CD4-positive, alpha-beta T cell treated with Interleukin-15 for 4 hours (primary cell): ENCODE results near the gene ZNF689.
A peak's percentile ranks its signal among the peaks of the same experiment; 100 is the strongest.
"Not testable (repeated sequence)": the region's sequence is repeated elsewhere in the genome, so short reads cannot be mapped to it uniquely, and the experiment has no call there.

ENCODE experiments used
- DNase-seq: peaks from one replicate; pipeline ENCODE4 v3.0.0-alpha.2; 2020; ENCODE audit warnings: low spot score

ZNF689 gene

DNA sequence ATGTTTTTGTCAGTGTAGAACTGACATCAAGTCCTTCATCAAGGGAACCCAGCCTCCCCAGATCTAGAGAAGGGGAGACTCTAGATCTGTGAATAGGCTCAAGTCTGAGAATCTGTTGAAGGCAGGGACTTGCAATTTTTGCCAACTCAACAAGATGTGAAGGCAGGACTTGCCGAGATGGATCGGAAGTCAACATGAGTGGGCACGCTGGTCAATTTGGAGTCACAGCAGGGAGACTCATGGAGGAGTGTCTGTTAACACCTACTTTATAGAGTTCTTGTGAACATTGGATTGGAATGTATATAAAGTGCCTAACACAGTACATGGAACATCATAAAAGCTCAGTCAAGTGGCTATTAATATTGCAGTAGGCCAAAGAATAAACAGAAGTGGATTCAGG, 10.0 kb downstream of the ZNF689 start:
- no peak for DNase-seq

- DNase-seq = no peak
Observed at GRCh38 chr16:30592871-30593270, 17.3 kb downstream of the ZNF689 start.

GRCh38 chr16:30590869-30591268, 19.3 kb downstream of the ZNF689 start:
- DNase-seq = not testable (repeated sequence)

GRCh38 chr16:30589582-30589981, 20.6 kb downstream of the ZNF689 start:
- not testable (repeated sequence) for DNase-seq

- no peak for DNase-seq
Observed at GRCh38 chr16:30588651-30589050, 21.5 kb downstream of the ZNF689 start.

- DNase-seq = peak; percentile 97
Observed at GRCh38 chr16:30585400-30586191, 24.6 kb downstream of the ZNF689 start, which contains the start of gene ZNF785. TSS of gene ZNF785 (minus strand) at chr16:30585697. CDS start at chr16:30585611, 86 bp downstream.

DNA sequence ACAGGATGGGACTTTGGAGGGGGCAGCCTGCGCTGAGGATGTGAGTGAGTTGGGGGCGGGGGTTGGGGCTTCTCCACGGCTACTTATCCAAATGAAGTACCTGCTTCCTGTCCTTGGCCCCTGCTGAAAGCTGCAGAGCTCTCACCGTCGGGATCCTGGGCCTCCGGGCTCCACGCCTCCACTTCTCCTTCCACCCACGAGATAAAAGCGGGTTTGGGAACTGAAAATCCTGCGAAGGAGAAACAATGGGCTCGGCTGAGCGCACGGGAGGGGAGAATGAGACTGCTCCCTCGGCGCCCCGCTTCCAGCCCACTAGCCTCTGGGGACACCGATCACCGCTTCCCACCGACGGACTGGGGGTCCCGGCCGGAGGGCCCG, 25.2 kb downstream of the ZNF689 start:
- no peak for DNase-seq

GRCh38 chr16:30582611-30583340, 27.4 kb downstream of the ZNF689 start:
- DNase-seq = no peak

DNA sequence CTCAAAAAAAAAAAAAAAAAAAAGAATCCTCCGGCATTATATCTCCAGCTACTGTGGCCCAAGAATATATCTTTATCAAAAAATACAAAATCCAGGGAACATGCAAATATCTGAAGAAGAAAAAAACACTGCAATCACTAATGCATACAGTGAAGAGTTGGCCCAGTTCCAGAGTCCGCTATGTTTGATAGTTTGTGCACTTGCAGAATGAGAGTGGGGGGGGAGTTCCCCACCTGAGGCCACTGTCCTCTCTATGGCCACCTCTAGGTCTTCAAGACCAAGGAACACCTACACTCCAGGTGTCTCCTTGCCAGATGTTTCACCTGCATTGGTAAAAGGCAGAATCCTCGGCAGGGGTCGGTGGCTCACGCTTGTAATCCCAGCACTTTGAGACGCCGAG, 28.7 kb downstream of the ZNF689 start:
- no peak for DNase-seq

- DNase-seq = no peak
Observed at GRCh38 chr16:30574678-30575077, 35.5 kb downstream of the ZNF689 start.

DNA sequence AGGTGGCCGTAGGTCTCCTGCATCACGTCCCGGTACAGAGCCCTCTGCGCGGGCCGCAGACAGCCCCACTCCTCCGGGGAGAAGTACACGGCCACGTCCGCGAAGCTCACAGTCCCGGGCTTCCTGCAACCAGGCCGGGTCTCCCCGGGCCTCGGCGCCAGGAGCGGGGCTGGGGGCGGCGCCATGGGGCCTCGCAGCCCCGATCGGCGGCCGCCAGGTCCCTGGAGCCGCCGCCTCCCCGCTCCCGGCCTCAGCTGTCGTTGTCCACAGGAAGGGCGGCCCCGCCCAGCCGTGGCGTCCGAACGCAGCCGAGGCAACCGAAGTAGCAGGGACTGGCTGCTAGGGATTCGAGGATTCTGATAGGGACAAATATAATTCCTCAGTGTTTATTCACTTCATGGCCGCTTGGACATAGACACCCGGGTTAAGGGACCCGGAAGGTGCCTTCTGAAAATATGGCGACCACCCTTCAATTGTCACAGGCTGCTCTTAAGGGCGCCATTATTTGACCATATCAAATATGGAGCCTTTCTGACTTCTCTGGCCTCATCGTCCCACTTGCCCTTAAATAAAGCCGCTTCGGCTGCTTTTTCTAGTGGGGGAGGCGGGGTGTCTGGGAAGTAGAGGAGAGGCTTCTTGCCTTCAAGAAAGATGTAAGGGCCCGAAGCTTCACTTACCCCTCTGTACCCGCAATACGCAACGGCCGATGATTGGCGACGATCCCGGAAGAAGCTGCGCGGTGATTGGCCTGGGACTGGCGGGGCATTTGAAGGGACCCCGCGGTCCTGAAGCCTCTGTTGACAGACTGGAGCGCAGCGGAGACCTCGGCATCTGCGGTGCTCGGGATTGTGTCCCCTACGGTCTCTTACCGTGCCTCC, 38.5 kb downstream of the ZNF689 start, which contains the start of gene ZNF688:
ZNF688 (minus strand) TSS at position 270 of the 878 bp plus-strand sequence; CDS start at position 185, 85 bp downstream.
- DNase-seq = peak; percentile 98

DNA sequence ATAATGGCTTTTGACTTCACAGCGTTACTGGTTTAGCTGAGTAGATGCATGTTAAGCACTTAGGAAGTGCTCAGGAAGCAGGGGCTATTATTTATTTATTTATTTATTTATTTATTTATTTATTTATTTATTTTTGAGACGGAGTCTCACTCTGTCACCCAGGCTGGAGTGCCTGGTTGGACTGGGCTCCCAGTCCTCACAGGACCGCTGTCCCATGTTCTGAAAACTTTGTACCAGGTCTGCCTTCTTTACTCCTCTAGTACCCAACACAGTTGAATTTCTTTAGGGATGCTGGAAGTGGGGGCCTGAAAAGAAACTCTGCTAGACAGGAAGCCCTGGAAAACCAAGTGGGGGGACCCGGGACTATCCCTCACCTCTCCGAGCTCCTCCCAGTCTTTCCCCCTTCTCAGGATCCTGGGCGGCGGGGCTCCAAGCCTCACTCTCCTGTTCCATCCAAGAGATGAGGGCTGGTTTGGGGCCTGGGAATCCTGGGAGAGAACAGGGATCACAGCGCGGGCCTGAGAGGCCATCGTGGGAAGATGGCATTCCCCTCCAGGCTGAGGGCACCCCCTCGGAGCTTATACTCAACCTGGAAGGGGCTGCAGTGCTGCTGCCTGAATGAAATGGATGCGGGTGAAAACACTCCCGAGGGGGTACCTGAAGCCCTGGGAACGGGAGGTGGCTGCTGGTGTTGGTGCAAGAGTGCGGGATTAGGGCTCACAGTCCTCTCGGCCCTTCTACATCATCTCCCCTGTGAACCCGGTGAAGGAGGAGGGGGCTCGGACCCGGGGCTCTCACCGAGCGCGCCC, 39.3 kb downstream of the ZNF689 start:
- no peak for DNase-seq

DNA sequence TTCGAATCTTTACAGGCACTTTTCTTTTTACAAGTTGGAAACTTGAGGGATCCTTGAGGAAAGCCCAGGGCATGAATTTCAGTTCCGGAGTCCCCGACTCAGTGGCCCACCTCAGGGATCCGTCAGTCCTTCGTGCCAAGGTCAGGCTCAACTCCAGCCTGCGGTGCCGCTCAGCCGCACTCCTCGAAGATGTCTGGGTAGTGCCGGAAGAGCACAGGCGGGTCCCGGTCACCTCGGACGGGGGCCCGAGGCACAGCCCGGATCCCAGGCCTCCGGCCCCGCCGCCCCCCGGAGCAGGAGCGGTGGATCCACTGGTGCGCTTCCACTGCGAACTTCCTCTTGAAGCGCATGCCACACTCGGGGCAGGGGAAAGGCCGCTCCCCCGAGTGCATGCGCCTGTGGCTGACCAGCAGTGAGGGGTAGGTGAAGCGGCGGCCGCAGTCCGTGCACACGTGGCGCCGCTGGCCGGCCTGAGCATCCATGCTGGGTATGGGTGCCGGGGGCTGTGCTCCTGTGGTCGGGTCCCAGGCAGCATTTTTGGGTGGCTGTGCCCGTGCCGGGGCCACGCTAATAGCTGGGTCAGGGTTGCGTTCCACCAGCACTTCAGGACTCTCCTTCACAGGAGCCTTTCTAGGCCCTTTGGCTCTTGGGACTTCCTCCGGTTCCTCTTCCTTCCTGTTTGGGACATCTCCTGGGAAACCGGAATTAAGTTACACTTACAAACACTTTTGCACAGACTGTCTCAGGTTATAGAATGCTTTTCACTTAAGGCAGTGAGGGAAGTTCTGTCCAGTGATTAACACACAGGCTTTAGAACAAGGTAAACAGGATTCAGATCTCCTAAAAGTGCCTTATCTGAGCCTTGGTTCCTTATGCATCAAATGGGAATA, 40.2 kb downstream of the ZNF689 start:
- no peak for DNase-seq

DNA sequence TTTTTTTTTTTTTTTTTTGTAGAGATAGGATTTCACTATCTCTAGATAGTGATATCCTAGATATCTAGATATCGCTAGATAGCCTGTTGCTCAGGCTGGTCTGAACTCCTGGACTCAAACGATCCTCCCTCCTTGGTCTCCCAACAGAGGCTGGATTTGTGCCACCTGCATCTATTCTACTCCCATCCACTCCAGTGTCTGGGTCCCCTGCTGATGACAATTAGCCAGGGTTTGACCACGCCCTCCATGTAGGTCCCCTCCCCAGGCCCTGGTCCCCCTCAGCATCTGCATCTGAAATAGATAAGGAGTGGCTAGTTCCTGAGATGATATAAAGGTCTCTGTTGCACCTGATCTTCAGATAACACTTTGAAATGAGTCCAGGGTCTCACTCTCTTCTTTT, 40.9 kb downstream of the ZNF689 start:
- no peak for DNase-seq

DNA sequence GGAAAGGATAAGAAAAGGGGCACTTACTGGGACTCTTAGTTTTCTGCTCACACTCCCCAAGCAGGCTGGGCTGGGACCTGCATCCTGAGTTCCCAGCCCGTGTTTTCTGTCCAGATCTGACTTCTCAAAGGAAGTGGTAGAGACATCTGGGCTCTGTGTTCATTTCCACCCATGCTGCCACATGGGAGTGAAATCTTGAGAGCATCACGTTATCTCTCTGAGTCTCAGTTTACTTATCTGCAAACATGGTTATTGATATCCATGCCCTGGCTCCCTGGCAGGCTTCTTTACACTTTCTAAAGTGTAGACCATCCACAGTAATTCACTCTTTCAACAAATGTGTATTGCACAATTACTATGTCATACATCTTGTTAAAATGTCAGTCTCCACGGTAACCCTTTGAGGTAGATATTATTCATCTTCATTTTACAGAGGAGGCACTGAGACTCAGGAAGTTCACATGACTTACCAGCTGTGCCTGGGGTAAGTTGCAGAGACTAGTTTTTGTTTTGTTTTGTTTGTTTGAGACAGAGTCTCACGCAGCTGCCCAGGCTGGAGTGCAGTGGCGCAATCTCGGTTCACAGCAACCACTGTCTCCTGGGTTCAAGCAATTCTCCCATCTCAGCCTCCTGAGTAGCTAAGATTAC, 42.1 kb downstream of the ZNF689 start:
- peak; percentile 78 for DNase-seq

- DNase-seq = peak; percentile 68
Observed at GRCh38 chr16:30567160-30567990, 42.8 kb downstream of the ZNF689 start.

GRCh38 chr16:30566531-30566930, 43.7 kb downstream of the ZNF689 start:
- no peak for DNase-seq

GRCh38 chr16:30565984-30566383, 44.2 kb downstream of the ZNF689 start:
- no peak for DNase-seq

GRCh38 chr16:30565526-30565925, 44.7 kb downstream of the ZNF689 start:
- no peak for DNase-seq
